AG08396 (cell line): ENCODE results near the gene PKNOX2.

ENCODE experiments used
- DNase-seq: peaks from one replicate; pipeline ENCODE4 v3.0.0; 2012; ENCODE audit warnings: low spot score, mixed read lengths

The PKNOX2 gene

GRCh38 chr11:125360066-125360465, 195.5 kb downstream of the PKNOX2 start:
- no peak for DNase-seq

DNA sequence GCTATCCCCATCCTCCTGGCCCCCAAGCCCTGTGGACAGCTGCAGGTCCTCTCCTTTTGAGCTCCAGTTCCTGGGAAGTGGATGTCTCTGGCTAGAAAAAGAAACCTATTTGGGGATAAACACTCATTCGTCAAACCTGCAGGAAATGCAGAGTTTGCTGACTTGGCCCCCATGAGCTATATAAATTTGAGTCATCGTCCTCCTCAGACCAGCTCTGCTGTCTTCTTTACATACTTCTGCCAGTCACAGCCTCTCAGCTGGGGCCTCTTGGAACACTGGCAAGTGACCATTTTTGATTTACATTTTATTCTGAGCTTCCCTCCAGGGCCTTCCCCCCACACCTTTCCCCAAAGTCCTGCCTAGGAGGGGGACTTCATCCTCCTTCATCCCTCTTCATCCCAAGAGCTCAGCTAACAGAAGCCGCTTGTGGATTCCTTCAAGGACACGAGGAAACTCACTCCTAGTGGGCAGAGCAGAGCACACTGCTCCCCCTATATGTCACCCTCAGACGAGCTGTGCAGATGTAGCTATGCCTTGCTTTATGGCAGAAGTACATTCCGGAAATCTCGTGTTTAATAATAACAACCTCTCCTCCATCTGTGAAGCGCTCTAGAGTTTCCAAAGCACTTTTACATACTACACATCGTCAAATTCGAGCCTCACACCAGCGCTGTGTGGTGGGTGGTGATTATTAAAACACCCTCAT, 199.7 kb downstream of the PKNOX2 start:
- peak; percentile 44 for DNase-seq

DNA sequence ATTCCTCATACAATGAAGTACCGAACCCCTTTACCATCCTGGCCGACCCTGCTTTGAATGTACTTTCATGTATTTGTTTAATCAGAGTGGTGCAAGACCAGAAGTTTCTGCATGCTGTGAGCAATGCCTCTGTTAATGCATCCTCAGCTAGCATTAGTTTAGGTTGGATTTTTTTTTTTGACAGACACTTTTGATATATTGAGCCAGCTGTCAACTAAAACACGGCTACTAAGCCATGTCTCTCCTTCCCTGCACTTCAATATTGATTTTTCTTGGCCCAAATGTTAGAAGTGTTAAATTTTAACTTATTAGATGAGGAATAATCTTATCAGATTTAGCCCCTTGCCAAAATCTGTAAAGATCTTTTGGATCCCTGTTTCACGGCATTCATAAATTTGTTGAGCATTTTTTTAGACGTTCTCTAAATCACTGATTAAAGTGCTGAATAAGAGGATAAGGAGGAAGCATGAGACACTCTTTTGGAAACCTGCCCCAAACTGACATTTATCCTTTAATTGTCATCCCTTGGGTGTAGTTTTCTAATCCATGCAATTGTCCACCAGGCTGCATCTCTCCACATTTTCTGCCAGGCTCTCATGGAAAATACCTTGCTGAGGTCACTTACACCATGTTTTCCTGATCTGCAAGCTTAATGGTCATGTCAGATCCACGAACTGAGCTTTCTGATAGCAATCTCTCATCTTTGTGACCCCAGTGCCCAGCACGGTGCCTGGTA, 200.8 kb downstream of the PKNOX2 start:
- DNase-seq = no peak

- DNase-seq = no peak
These were observed 203.2 kb downstream of the PKNOX2 start for GRCh38 chr11:125367710-125368109.

GRCh38 chr11:125368757-125369156, 204.2 kb downstream of the PKNOX2 start:
- DNase-seq = no peak

DNA sequence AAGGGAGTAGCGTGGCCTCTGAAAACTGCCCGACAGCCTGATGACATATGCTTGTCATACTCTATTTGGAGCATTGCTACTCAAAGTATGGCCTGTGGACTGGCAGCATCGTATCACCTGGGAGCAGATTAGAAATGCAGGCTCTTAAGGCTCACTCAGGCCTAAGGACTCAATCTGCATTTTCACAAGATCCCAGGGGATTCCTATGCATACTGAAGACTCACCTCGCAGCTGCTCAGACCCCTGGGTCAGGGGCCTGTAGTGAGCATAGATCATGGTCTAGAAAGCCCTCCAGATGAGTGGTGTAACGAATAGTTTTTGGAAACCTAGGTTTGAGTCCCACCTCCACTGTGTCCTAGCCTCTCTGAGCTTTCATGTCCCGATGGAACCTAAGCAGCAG, 205.3 kb downstream of the PKNOX2 start:
- DNase-seq = no peak

GRCh38 chr11:125370561-125371389, 206.2 kb downstream of the PKNOX2 start:
- no peak for DNase-seq

GRCh38 chr11:125371431-125371935, 206.9 kb downstream of the PKNOX2 start:
- DNase-seq = no peak

DNA sequence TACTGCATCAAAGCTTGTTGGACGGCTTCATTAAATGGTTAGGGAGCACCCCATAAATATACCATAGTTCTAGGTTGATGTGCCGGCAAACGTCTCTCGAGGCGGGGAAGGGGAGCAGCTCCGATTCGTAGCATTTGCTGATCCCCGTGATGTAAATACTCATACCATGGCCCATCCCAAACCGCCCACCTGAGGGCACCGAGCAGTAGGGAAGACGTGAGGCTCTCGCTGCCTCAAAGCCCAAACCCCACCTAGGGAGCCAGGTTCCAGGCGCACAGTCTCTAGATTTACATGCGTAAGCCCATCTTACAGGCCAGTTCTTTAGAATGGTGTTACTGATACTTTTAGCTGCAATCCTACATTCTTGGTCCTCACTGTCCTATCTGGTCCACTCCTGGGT, 207.5 kb downstream of the PKNOX2 start:
- DNase-seq = no peak

DNA sequence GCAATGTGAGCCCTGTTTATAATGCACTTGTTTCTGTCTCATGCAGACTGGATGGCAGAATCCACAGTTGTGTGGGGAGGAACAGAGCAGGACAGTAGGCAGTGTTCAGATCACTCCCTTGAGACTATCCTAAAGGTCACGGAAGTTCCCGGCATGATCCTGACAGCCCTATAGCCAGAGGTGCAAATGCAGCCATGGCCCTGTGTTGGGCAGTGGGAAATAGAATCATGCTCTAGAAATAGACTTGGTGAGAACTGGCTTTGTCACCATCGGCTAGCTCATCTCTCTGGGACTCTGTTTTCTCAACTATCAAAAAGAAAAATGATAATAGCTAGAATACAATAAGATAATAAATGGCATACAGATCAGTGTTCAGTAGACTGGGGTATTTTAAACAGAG, 208.4 kb downstream of the PKNOX2 start:
- DNase-seq = no peak

DNA sequence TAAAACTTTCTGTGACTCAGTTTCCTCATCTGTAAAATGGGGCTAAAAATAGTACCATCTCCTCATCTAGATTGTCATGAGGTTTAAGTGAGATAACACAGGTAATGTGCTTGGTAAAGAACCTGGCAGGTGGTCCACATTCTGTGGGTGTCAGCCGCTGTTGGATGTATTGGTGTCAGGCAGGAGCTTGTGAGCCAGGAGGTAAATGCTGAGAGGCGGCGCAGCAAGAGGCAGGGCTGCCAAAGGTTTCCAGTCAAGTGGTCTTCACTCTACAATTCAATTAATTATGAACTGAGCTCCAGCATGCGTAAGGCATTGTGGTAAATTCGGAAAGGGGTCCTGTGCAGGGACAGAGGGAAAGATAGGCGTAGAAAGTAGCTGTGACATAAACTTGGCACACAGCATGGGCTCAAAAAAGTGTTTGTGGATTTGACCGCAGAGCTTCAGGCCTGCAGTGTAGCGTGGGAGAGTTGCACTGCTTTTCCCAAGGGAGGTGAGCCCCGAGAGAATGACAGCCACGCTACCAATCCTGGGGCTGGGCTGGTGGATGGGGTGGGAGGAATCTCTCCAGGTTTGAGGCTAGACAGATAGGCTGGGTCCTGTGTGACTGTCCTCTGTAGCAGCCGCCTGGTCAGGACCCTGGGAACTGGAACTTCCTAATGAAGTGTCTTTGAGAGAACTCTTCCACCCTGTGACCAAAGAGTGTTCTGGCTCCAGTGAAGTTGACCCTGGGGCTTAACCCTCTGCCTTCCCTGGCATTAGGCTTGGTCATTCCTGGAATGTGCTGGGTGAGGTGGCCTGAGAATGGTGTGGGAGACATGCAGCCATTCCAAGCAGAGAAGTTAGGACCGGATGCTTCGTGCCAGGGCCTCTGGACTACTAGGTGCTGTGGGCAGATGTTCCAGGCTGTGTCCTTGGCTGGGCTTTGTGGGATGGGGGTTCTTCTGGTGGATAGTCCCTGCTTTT, 209.2 kb downstream of the PKNOX2 start:
- peak; percentile 47 for DNase-seq

- DNase-seq = no peak
These were observed 209.8 kb downstream of the PKNOX2 start for GRCh38 chr11:125374398-125374797.

- DNase-seq = no peak
These were observed 210.6 kb downstream of the PKNOX2 start for GRCh38 chr11:125375146-125375545.

GRCh38 chr11:125376117-125376516, 211.6 kb downstream of the PKNOX2 start:
- no peak for DNase-seq

- DNase-seq = peak; percentile 41
These were observed 212.3 kb downstream of the PKNOX2 start for GRCh38 chr11:125376856-125377255.

GRCh38 chr11:125378083-125378482, 213.5 kb downstream of the PKNOX2 start:
- DNase-seq = no peak

DNA sequence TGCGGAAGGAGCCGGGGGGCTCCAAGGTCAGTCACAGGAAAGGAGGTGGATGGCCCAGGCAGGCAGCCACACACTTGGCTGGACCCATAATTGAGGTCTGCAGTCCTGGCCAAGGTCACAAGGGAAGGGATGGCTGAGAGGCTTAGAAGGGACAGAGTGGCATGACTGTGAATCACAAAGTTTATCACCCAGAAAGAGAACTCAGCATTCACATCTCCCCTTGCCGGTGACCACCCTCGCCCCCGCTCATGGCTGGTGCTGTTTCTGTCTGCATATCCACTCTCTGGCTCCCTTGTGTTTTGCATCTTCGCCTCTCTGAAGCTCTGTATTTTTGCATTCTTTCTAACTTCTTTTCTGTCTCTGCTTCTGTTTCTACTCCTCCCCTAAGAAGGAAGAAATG, 214.0 kb downstream of the PKNOX2 start:
- DNase-seq = no peak

DNA sequence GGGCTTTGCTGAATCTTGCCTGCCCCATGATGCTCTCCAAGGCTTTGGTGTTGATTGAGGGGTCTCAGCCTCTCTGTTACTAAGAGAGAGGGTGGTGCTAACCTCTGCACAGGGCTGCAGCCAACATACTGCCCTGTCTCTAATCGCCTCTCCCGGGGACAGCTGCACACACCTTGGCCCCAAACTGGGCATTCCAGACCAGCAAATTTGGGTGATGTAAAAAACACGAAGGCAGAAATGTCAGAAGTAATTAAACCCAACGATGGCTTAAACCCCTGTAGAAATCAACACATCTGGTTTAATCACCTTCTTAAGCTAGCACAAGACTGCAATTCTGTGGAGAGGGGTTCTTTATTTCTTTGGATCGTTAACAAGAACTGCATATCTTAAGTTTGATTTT, 215.0 kb downstream of the PKNOX2 start:
- DNase-seq = no peak

- no peak for DNase-seq
These were observed 215.4 kb downstream of the PKNOX2 start for GRCh38 chr11:125379981-125380380.

GRCh38 chr11:125380756-125381445, 216.3 kb downstream of the PKNOX2 start:
- DNase-seq = no peak
